A549 (cell line): Measurements from ENCODE around the gene UQCC3.

ENCODE experiments used
- EP300 ChIP-seq, 2 experiments: fragments of >200 bp; sonication (Bioruptor Twin); formaldehyde crosslinking; IDR thresholded peaks; 2 replicates in 1 of 2; 3 replicates in 1 of 2; pipeline ENCODE4 v1.6.1; 2016 to 2017
- HDAC2 ChIP-seq: fragments of 200-600 bp; sonication (generic); IDR thresholded peaks from 2 replicates; pipeline ENCODE4 v1.6.1; 2016
- HOXA7 ChIP-seq: fragments of 250-450 bp; sonication (Bioruptor Pico); IDR thresholded peaks from 2 replicates; pipeline ENCODE4 v1.5.0; 2020; ENCODE audit warnings: mild to moderate bottlenecking, moderate library complexity
- KDM5A ChIP-seq: fragments of 200-600 bp; sonication (generic); IDR thresholded peaks from 2 replicates; pipeline ENCODE4 v1.6.1; 2016; ENCODE audit warnings: antibody characterized with exemption, mild to moderate bottlenecking
- MAZ ChIP-seq: fragments of 150-350 bp; IDR thresholded peaks from 2 replicates; pipeline ENCODE4 v1.6.1; 2014; ENCODE audit warnings: antibody characterized with exemption, low read depth, low read length, borderline replicate concordance
- POLR2A ChIP-seq: IDR thresholded peaks from 2 replicates; pipeline ENCODE4 v1.6.1; 2012; ENCODE audit warnings: mild to moderate bottlenecking, low read length
- POLR2AphosphoS2 ChIP-seq: conservative IDR thresholded peaks from 2 replicates; pipeline ENCODE4 v1.6.1; 2012; ENCODE audit warnings: low read length, improper control_type of control experiment, inconsistent platforms
- RAD21 ChIP-seq, 2 experiments: fragments of >200 bp in 1 of 2; sonication (Bioruptor Twin) in 1 of 2; formaldehyde crosslinking in 1 of 2; IDR thresholded peaks in 1 of 2; conservative IDR thresholded peaks in 1 of 2; 2 replicates in 1 of 2; 3 replicates in 1 of 2; pipeline ENCODE4 v1.6.1; 2012 to 2018; ENCODE audit warnings: inconsistent platforms in 1 of 2
- TF ChIP-seq, protein P1 (sequence below): fragments of >200 bp; sonication (Bioruptor Twin); formaldehyde crosslinking; IDR thresholded peaks from 3 replicates; pipeline ENCODE4 v1.5.1; 2016
- TF ChIP-seq, protein P2 (sequence below): fragments of 200-600 bp; sonication (generic); IDR thresholded peaks from 2 replicates; pipeline ENCODE4 v1.6.1; 2016; ENCODE audit warnings: antibody characterized with exemption, mild to moderate bottlenecking, moderate library complexity
- TF ChIP-seq, protein P3 (sequence below): fragments of 450-650 bp; IDR thresholded peaks from 2 replicates; pipeline ENCODE4 v1.6.1; 2014; ENCODE audit warnings: antibody characterized with exemption
- TF ChIP-seq, protein P4 (sequence below): IDR thresholded peaks from 2 replicates; pipeline ENCODE4 v1.6.1; 2012

DNA sequence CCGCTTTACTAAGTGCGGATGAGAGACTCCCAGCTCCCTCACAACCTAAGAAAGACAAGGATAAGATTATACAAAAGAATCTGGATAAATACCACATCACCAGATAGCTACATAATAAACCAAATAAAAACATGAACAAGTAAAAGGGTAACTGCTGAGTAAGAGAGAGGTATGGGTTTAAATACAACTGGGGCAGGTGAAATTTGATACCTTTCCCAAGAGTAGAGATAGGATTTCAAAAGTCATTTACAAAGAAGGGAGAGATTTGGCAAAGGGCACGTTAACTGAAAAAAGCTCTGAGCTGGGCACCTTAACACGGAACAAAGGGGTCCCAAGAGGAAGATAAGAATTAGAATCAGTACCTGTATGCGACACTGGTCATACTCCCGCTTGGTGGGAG is 5.7 kb downstream of the UQCC3 start:
- TF ChIP-seq RAD21 (conservative IDR thresholded peaks at IDR 0.05 in 1 of 2, IDR thresholded peaks at IDR 0.05 in 1 of 2) = no peak
- TF ChIP-seq, protein P1, sequence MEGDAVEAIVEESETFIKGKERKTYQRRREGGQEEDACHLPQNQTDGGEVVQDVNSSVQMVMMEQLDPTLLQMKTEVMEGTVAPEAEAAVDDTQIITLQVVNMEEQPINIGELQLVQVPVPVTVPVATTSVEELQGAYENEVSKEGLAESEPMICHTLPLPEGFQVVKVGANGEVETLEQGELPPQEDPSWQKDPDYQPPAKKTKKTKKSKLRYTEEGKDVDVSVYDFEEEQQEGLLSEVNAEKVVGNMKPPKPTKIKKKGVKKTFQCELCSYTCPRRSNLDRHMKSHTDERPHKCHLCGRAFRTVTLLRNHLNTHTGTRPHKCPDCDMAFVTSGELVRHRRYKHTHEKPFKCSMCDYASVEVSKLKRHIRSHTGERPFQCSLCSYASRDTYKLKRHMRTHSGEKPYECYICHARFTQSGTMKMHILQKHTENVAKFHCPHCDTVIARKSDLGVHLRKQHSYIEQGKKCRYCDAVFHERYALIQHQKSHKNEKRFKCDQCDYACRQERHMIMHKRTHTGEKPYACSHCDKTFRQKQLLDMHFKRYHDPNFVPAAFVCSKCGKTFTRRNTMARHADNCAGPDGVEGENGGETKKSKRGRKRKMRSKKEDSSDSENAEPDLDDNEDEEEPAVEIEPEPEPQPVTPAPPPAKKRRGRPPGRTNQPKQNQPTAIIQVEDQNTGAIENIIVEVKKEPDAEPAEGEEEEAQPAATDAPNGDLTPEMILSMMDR = no peak
- TF ChIP-seq EP300 (IDR thresholded peaks at IDR 0.05) = no peak
- TF ChIP-seq, protein P2, sequence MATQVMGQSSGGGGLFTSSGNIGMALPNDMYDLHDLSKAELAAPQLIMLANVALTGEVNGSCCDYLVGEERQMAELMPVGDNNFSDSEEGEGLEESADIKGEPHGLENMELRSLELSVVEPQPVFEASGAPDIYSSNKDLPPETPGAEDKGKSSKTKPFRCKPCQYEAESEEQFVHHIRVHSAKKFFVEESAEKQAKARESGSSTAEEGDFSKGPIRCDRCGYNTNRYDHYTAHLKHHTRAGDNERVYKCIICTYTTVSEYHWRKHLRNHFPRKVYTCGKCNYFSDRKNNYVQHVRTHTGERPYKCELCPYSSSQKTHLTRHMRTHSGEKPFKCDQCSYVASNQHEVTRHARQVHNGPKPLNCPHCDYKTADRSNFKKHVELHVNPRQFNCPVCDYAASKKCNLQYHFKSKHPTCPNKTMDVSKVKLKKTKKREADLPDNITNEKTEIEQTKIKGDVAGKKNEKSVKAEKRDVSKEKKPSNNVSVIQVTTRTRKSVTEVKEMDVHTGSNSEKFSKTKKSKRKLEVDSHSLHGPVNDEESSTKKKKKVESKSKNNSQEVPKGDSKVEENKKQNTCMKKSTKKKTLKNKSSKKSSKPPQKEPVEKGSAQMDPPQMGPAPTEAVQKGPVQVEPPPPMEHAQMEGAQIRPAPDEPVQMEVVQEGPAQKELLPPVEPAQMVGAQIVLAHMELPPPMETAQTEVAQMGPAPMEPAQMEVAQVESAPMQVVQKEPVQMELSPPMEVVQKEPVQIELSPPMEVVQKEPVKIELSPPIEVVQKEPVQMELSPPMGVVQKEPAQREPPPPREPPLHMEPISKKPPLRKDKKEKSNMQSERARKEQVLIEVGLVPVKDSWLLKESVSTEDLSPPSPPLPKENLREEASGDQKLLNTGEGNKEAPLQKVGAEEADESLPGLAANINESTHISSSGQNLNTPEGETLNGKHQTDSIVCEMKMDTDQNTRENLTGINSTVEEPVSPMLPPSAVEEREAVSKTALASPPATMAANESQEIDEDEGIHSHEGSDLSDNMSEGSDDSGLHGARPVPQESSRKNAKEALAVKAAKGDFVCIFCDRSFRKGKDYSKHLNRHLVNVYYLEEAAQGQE = no peak
- no peak for TF ChIP-seq HOXA7
- TF ChIP-seq POLR2AphosphoS2 = no peak
- TF ChIP-seq, protein P3, sequence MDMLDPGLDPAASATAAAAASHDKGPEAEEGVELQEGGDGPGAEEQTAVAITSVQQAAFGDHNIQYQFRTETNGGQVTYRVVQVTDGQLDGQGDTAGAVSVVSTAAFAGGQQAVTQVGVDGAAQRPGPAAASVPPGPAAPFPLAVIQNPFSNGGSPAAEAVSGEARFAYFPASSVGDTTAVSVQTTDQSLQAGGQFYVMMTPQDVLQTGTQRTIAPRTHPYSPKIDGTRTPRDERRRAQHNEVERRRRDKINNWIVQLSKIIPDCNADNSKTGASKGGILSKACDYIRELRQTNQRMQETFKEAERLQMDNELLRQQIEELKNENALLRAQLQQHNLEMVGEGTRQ = no peak
- no peak for TF ChIP-seq HDAC2
- no peak for TF ChIP-seq POLR2A
- no peak for TF ChIP-seq KDM5A
- TF ChIP-seq MAZ = no peak
- TF ChIP-seq, protein P4, sequence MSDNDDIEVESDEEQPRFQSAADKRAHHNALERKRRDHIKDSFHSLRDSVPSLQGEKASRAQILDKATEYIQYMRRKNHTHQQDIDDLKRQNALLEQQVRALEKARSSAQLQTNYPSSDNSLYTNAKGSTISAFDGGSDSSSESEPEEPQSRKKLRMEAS = no peak
